LNCAP (cell line): ENCODE results near the gene NDUFS6.
A peak's percentile ranks its signal among the peaks of the same experiment; 100 is the strongest.

Source experiments
- CTCF ChIP-seq: fragments of 450-650 bp; IDR thresholded peaks from 2 replicates; pipeline ENCODE4 v1.5.1; 2017; ENCODE audit warnings: mild to moderate bottlenecking

The NDUFS6 gene

DNA sequence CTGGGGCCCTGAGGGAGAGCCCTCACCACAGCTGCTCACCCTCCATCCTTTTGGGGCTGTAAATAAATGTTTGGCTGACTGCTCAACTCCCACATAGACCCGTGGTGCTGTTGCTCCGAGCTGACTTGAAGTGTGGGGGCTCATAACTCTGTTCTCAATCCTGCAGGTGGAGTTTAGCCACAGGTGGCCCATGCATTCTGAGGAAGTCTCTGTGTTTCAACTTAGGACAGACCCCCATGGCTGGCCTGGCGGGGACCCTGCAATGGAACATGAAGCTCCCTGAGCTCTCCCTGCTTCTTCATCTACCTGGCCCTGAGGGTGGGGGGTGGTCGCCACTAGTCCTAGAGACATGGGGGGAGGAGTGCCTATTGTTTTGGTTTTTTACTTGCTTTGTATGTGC, 19.7 kb downstream of the NDUFS6 start:
- TF ChIP-seq CTCF, result no peak

DNA sequence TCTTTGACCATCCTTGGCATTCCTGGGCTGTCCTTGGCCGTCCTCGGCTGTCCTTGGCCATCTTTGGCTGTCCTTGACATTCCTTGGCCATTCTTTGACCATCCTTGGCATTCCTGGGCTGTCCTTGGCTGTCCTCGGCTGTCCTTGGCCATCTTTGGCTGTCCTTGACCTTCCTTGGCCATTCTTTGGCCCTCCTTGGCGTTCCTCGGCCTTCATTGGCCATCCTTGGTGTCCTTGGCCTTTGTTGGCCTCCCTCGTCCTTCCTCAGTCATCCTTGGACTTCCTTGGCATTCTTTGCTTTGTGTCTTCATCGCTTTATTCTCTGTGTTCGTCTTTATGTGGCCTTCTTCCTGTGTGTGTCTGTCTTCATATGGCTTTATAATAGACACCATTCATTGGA, 20.7 kb downstream of the NDUFS6 start:
- no peak for TF ChIP-seq CTCF

GRCh38 chr5:1823381-1824034, 22.3 kb downstream of the NDUFS6 start:
- TF ChIP-seq CTCF, result no peak

DNA sequence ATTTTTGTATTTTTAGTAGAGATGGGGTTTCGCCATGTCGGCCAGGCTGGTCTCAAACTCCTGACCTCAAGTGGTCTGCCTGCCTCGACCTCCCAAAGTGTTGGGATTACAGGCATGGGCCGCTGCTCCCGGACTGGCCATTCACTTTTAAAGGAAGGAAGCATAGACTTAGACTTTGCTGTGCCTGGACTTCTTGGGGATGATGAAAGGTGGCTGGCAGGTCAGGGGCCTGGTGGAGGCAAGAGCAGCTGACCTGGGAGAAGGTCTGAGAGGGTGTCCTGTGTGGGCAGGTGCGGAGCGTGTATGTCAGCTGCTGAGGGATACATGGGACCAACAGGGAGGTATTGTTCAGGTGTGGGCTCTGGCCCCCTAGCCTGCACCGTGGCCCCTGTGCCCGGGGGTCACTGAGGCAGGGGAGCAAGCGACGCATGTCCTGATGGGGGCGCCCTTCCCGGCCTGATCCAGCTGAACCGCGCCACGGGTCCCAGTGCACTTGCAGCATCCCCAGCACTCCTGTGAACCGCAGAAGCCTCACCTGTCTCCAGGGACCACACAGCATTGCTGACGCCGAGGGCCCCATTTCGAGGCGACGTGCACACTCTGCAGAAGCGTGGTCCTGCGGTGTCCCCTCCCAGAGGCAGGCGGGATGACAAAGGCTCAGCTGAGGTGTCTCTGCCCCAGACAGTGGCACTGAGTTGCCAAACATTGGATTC, 23.1 kb downstream of the NDUFS6 start:
- 0 out of 2 replicates have a peak, but pooled peaks have one; percentile 25 for TF ChIP-seq CTCF

DNA sequence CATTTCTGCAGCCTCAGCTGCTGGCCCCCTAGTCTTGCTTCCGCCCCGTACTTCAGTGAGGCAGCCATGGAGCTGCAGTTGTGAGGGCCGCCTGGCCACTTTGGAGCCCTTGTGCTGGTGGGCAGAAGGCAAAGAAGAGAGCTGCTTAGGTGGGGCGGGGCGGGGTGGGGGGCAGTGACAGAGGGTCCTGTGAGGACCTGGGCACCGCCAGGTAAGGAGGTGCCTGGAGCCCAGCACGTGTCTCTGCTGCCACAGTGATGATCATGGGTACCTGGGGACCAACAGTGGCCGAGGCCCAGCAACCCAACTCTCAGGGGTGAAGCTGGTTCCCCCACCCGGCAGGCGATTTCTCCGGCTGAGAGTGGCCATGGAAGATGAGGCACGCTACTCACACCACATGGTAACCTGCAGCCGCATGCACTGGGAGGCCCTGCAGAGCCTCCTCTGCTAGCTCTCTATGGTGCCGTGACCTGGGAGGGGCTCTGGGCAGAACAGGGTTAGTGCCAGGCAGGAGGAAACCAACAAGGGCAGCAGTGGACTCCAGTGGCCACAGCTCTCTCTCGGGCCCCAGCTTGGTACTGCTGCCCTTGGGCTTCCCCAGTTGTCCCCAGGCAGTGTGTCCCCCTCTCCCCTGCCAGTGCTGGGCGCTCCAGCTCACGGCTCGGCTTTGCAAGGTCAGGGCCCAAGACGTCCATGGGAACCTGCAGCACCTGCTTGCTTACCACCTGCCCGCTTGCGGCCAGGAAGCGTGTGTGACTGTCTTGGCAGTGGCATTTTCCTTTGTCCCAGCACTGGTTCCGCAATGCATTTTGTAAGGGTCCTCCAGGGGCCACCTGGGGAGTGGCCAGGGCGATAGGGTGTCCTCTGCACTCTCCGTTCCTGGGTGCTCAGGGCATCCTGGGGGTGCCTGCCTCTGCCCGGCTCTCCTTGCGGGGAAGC, 24.0 kb downstream of the NDUFS6 start:
- no peak for TF ChIP-seq CTCF

- TF ChIP-seq CTCF, result no peak
These were observed 25.2 kb downstream of the NDUFS6 start for GRCh38 chr5:1826235-1826980.
